ENCODE results near the gene RASAL2. TPM values are rescaled to one million over a fixed set of nuclear protein-coding genes. Genes with fewer than 3 reads are reported as not detected.

RASAL2 gene
- total RNA-seq, 1 experiment from 2014 or later = 22.2 TPM

DNA sequence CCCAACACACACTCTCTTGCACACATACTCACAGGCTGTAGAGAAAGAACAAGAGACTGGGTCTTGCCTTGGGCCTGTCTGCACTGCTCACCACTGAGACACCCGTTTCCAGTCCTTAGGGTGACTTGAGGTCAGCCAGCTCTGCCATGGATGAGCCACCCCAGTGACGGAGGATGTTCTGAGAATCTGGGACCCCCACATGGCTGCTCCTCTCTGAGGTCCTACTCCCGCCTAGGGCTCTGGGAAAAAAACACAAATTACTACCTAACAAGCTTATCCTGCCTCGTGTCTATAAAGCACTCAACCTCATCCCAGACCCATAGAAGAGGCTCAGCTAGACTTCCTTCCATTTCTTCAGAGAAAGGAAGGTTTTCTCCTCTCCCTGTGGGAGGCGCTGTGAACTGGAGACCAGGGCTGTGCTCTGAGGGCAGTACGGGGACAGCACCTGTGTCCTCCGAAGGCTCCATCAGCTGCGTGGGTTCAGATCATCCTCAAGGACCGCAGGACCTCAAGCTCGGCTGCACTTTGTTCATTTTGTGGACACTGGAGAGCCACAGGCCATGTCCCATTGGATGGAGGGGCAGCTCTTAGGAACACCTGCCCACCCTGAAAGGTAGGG lies 407.1 kb downstream of the RASAL2 start:
- peaks cover 3% of the 10 kb centered on the region; the same call in 1 of the 2 replicates for H3K27me3 Mint-ChIP-seq (ENCODE audit: low read depth)
- Histone ChIP-seq H3K14ac (ENCODE audit: insufficient read depth, low read length) (no peak overlapping the region), H3K4ac (ENCODE audit: low read depth, low read length) (no peak overlapping the region), H2AK5ac (ENCODE audit: insufficient read length, low read length) (no peak overlapping the region), H3K4me2 (ENCODE audit: insufficient read depth, insufficient read length, low read length) (no peak overlapping the region), H3K23me2 (ENCODE audit: insufficient read length, low read depth, low read length, poor library complexity, severe bottlenecking) (no peaks in the 10 kb centered on the region), H3K79me1 (ENCODE audit: insufficient read depth, low read depth, low read length, poor library complexity, severe bottlenecking) (no peaks in the 10 kb centered on the region), H4K91ac (ENCODE audit: insufficient read length, low read depth, low read length) (no peak overlapping the region), H4K8ac (replicated peaks; ENCODE audit: insufficient read length, low read depth, low read length) (no peak overlapping the region), H3K27ac (ENCODE audit: insufficient read length, low read depth, low read length) (no peak overlapping the region), H2BK5ac (ENCODE audit: insufficient read length, low read length) (no peak overlapping the region), H3K18ac (ENCODE audit: insufficient read length, low read depth, low read length) (no peak overlapping the region), H2BK12ac (ENCODE audit: insufficient read length, low read depth, low read length) (no peak overlapping the region), H2BK15ac (ENCODE audit: low read depth, low read length) (no peak overlapping the region), H2BK20ac (ENCODE audit: low read depth, low read length, poor library complexity, severe bottlenecking) (no peak overlapping the region), H3K79me2 (ENCODE audit: insufficient read depth, low read length) (no peaks in the 10 kb centered on the region), H3K56ac (ENCODE audit: insufficient read length, low read depth, low read length) (no peak overlapping the region), H3K9me3 (ENCODE audit: control insufficient read depth, low read depth, low read length) (no peaks in the 10 kb centered on the region), H3K27me3 (ENCODE audit: insufficient read depth, low read length) (no peaks in the 10 kb centered on the region), H2BK120ac (ENCODE audit: low read depth, low read length, poor library complexity, severe bottlenecking) (no peak overlapping the region), H3K9ac (ENCODE audit: extremely low read depth, insufficient read length, low read length) (no peak overlapping the region), H4K20me1 (ENCODE audit: control insufficient read depth, insufficient read depth, insufficient read length) (no peaks in the 10 kb centered on the region), H2AFZ (ENCODE audit: low read length) (no peak overlapping the region), H4K5ac (ENCODE audit: insufficient read length, low read depth, low read length) (no peak overlapping the region), H3K23ac (ENCODE audit: insufficient read length, low read depth, low read length) (no peak overlapping the region), H3T11ph (ENCODE audit: low read length) (no peak overlapping the region), H3K4me1 (ENCODE audit: insufficient read depth, low read length) (no peaks in the 10 kb centered on the region)
- TF ChIP-seq, protein P1, sequence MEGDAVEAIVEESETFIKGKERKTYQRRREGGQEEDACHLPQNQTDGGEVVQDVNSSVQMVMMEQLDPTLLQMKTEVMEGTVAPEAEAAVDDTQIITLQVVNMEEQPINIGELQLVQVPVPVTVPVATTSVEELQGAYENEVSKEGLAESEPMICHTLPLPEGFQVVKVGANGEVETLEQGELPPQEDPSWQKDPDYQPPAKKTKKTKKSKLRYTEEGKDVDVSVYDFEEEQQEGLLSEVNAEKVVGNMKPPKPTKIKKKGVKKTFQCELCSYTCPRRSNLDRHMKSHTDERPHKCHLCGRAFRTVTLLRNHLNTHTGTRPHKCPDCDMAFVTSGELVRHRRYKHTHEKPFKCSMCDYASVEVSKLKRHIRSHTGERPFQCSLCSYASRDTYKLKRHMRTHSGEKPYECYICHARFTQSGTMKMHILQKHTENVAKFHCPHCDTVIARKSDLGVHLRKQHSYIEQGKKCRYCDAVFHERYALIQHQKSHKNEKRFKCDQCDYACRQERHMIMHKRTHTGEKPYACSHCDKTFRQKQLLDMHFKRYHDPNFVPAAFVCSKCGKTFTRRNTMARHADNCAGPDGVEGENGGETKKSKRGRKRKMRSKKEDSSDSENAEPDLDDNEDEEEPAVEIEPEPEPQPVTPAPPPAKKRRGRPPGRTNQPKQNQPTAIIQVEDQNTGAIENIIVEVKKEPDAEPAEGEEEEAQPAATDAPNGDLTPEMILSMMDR (conservative IDR thresholded peaks at IDR 0.05) = no peak; the same call in 2 of the 3 replicates
- peaks cover 6 to 13% of the 10 kb centered on the region in 2 experiments for H3K4me1 Mint-ChIP-seq
- no peak overlapping the region for H3K4me3 Mint-ChIP-seq
- no peaks in the 10 kb centered on the region for H3K36me3 Mint-ChIP-seq (ENCODE audit: insufficient read depth in 1 of 3, low read depth in 3 of 3)
- DNase-seq = peak; percentile 65
- no peak overlapping the region for H3K27ac Mint-ChIP-seq
- H3K9me3 Mint-ChIP-seq = no peaks in the 10 kb centered on the region
- WGBS (ENCODE audit: extremely low coverage, insufficient read length, low lambda C conversion rate) = no CpG with 5 or more reads among the region's 10 CpGs
